ENCODE data around the gene ERC1. TPM values are rescaled to one million over a fixed set of nuclear protein-coding genes. Genes with fewer than 3 reads are reported as not detected.

The ERC1 gene
- total RNA-seq, 1 experiment from 2014 or later, result 12.3 TPM

- peaks cover 7% of the 10 kb centered on the region; the same call in 1 of the 2 replicates for H3K4me1 ChIP-seq (ENCODE audit: insufficient read depth, low read length)
- no peak for DNase-seq
- H3K4me3 ChIP-seq (ENCODE audit: low read length), result no peak overlapping the region
- no peak overlapping the region for H2AFZ ChIP-seq (ENCODE audit: low read length)
- H4K20me1 ChIP-seq (ENCODE audit: low read length), result no peaks in the 10 kb centered on the region
- no peaks in the 10 kb centered on the region for H3K9me3 ChIP-seq (ENCODE audit: low read length)
- no peak overlapping the region for H3K4me2 ChIP-seq (ENCODE audit: low read length)
- no peaks in the 10 kb centered on the region for H3K36me3 ChIP-seq (ENCODE audit: low read depth, low read length)
- H3K27ac ChIP-seq (ENCODE audit: low read length), result no peak overlapping the region
- no peaks in the 10 kb centered on the region for H3K9me2 ChIP-seq (replicated peaks; ENCODE audit: low read length)
- TF ChIP-seq EZH2phosphoT487 (IDR thresholded peaks at IDR 0.05; ENCODE audit: borderline replicate concordance, low read length) (no peak), EZH2 (IDR thresholded peaks at IDR 0.05; ENCODE audit: low read length, unreplicated experiment) (no peak), CTCF (conservative IDR thresholded peaks at IDR 0.05; ENCODE audit: low read depth, low read length) (no peak)
- H3K27me3 ChIP-seq (ENCODE audit: low read length), result no peaks in the 10 kb centered on the region
- no TSS peak for BruUV-seq (replicated peaks)
- H3K79me2 ChIP-seq (ENCODE audit: low read length), result no peaks in the 10 kb centered on the region
- intact Hi-C loops (cut with micrococcal nuclease), result no loop called here
- no peak for ATAC-seq
- ChIA-PET POLR2A (ENCODE audit: unreplicated experiment) (interaction anchor here (0.5 kb wide), 1 partner anchor 16 kb away, joined by 3 read pairs; no protein-coding TSS in a partner anchor), CTCF (interaction anchor here (0.5 kb wide), 1 partner anchor 170 kb away, joined by 3 read pairs; no protein-coding TSS in a partner anchor)
- no peaks in the 10 kb centered on the region for H3F3A ChIP-seq (ENCODE audit: low read length, unreplicated experiment)
- H3K9ac ChIP-seq (ENCODE audit: low read length), result no peak overlapping the region
These were observed 111.9 kb downstream of the ERC1 start for GRCh38 chr12:1102791-1103450.

- Histone ChIP-seq H3K36me3 (ENCODE audit: low read depth, low read length) (no peaks in the 10 kb centered on the region), H3K4me2 (ENCODE audit: low read length) (no peak overlapping the region), H3K4me3 (ENCODE audit: low read length) (no peak overlapping the region), H3K79me2 (ENCODE audit: low read length) (no peaks in the 10 kb centered on the region), H3K9ac (ENCODE audit: low read length) (no peak overlapping the region), H4K20me1 (ENCODE audit: low read length) (no peaks in the 10 kb centered on the region), H3K9me2 (replicated peaks; ENCODE audit: low read length) (no peaks in the 10 kb centered on the region), H3K27me3 (ENCODE audit: low read length) (no peaks in the 10 kb centered on the region), H3K27ac (ENCODE audit: low read length) (no peak overlapping the region), H3K4me1 (ENCODE audit: insufficient read depth, low read length) (peaks cover 7% of the 10 kb centered on the region; the same call in 1 of the 2 replicates), H2AFZ (ENCODE audit: low read length) (no peak overlapping the region), H3F3A (ENCODE audit: low read length, unreplicated experiment) (no peaks in the 10 kb centered on the region), H3K9me3 (ENCODE audit: low read length) (no peaks in the 10 kb centered on the region)
- BruUV-seq (replicated peaks), result no TSS peak
- no peak for DNase-seq
- TF ChIP-seq EZH2phosphoT487 (IDR thresholded peaks at IDR 0.05; ENCODE audit: borderline replicate concordance, low read length), result no peak
- no peak for TF ChIP-seq CTCF (conservative IDR thresholded peaks at IDR 0.05; ENCODE audit: low read depth, low read length)
- TF ChIP-seq EZH2 (IDR thresholded peaks at IDR 0.05; ENCODE audit: low read length, unreplicated experiment), result no peak
- POLR2A ChIA-PET (ENCODE audit: unreplicated experiment), result interaction anchor here (0.5 kb wide), 1 partner anchor 15 kb away, joined by 3 read pairs; no protein-coding TSS in a partner anchor
- CTCF ChIA-PET, result no interaction called here
- no peak for ATAC-seq
- intact Hi-C loops (cut with micrococcal nuclease), result no loop called here
These were observed 112.6 kb downstream of the ERC1 start for GRCh38 chr12:1103632-1104031.
